H9 (cell line): ENCODE data around the gene TSHB. TPM values are rescaled to one million over a fixed set of nuclear protein-coding genes. Genes with fewer than 3 reads are reported as not detected.

Experiments
- DNase-seq: peaks from one replicate; pipeline ENCODE4 v3.0.0-alpha.2; 2017
- H2AFZ ChIP-seq: one replicate; pipeline ENCODE4 v1.6.1; 2013; ENCODE audit warnings: mild to moderate bottlenecking, low read length, control low read depth, moderate library complexity
- H2AK5ac ChIP-seq: 2 replicates; pipeline ENCODE4 v1.6.1; 2013; ENCODE audit warnings: low read length, control low read depth, mixed read lengths; ENCODE audit not compliant: insufficient read length
- H2BK120ac ChIP-seq: one replicate; pipeline ENCODE4 v1.6.1; 2013; ENCODE audit warnings: low read depth, mild to moderate bottlenecking, low read length, control low read depth, inconsistent platforms; ENCODE audit not compliant: poor library complexity, severe bottlenecking
- H2BK12ac ChIP-seq: 2 replicates; pipeline ENCODE4 v1.6.1; 2013; ENCODE audit warnings: low read length, control low read depth, mixed read lengths, low read depth; ENCODE audit not compliant: insufficient read length
- H2BK15ac ChIP-seq: 2 replicates; pipeline ENCODE4 v1.6.1; 2013; ENCODE audit warnings: low read depth, low read length, control low read depth
- H2BK20ac ChIP-seq: one replicate; pipeline ENCODE4 v1.6.1; 2013; ENCODE audit warnings: low read depth, mild to moderate bottlenecking, low read length, control low read depth, inconsistent platforms; ENCODE audit not compliant: poor library complexity, severe bottlenecking
- H2BK5ac ChIP-seq: 2 replicates; pipeline ENCODE4 v1.6.1; 2013; ENCODE audit warnings: low read length, control low read depth, mixed read lengths; ENCODE audit not compliant: insufficient read length
- H3K14ac ChIP-seq: 2 replicates; pipeline ENCODE4 v1.6.1; 2013; ENCODE audit warnings: low read length, control low read depth; ENCODE audit not compliant: insufficient read depth
- H3K18ac ChIP-seq: 2 replicates; pipeline ENCODE4 v1.6.1; 2013; ENCODE audit warnings: low read depth, mild to moderate bottlenecking, mixed read lengths, low read length, control low read depth; ENCODE audit not compliant: insufficient read length
- H3K23ac ChIP-seq: 2 replicates; pipeline ENCODE4 v1.6.1; 2013; ENCODE audit warnings: low read length, control low read depth, mixed read lengths, low read depth; ENCODE audit not compliant: insufficient read length
- H3K23me2 ChIP-seq: 2 replicates; pipeline ENCODE4 v1.6.1; 2013; ENCODE audit warnings: low read depth, mild to moderate bottlenecking, mixed read lengths, low read length, control low read depth; ENCODE audit not compliant: insufficient read length, poor library complexity, severe bottlenecking
- H3K27ac ChIP-seq: 2 replicates; pipeline ENCODE4 v1.5.1; 2013; ENCODE audit warnings: low read length, control low read depth, mixed read lengths, low read depth; ENCODE audit not compliant: insufficient read length
- H3K27me3 ChIP-seq: 2 replicates; pipeline ENCODE4 v1.6.1; 2013; ENCODE audit warnings: low read length, control low read depth, inconsistent platforms; ENCODE audit not compliant: insufficient read depth
- H3K4ac ChIP-seq: 2 replicates; pipeline ENCODE4 v1.6.1; 2013; ENCODE audit warnings: low read depth, mild to moderate bottlenecking, control low read depth, inconsistent platforms, low read length, moderate library complexity
- H3K4me1 ChIP-seq: 2 replicates; pipeline ENCODE4 v1.6.1; 2013; ENCODE audit warnings: low read length, control low read depth, inconsistent platforms; ENCODE audit not compliant: insufficient read depth
- H3K4me2 ChIP-seq: 2 replicates; pipeline ENCODE4 v1.6.1; 2013; ENCODE audit warnings: low read length, control low read depth, mixed read lengths; ENCODE audit not compliant: insufficient read length, insufficient read depth
- H3K56ac ChIP-seq: 2 replicates; pipeline ENCODE4 v1.6.1; 2013; ENCODE audit warnings: low read depth, mild to moderate bottlenecking, mixed read lengths, low read length, control low read depth; ENCODE audit not compliant: insufficient read length
- H3K79me1 ChIP-seq: 2 replicates; pipeline ENCODE4 v1.6.1; 2013; ENCODE audit warnings: low read depth, mild to moderate bottlenecking, moderate library complexity, low read length, control low read depth, inconsistent platforms; ENCODE audit not compliant: insufficient read depth, poor library complexity, severe bottlenecking
- H3K79me2 ChIP-seq: 2 replicates; pipeline ENCODE4 v1.6.1; 2013; ENCODE audit warnings: low read length, control low read depth, inconsistent platforms; ENCODE audit not compliant: insufficient read depth
- H3K9ac ChIP-seq: 2 replicates; pipeline ENCODE4 v1.6.1; 2013; ENCODE audit warnings: low read length, control low read depth, mixed read lengths; ENCODE audit not compliant: insufficient read length; ENCODE audit errors: extremely low read depth
- H3K9me3 ChIP-seq: one replicate; pipeline ENCODE4 v1.6.1; 2013; ENCODE audit warnings: low read depth, low read length, inconsistent platforms; ENCODE audit not compliant: control insufficient read depth
- H3T11ph ChIP-seq: one replicate; pipeline ENCODE4 v1.6.1; 2013; ENCODE audit warnings: mild to moderate bottlenecking, low read length, control low read depth, inconsistent platforms
- H4K20me1 ChIP-seq: one replicate; pipeline ENCODE4 v1.6.1; 2013; ENCODE audit not compliant: control insufficient read depth, insufficient read length, insufficient read depth
- H4K5ac ChIP-seq: 2 replicates; pipeline ENCODE4 v1.6.1; 2013; ENCODE audit warnings: low read depth, mild to moderate bottlenecking, mixed read lengths, low read length, control low read depth; ENCODE audit not compliant: insufficient read length
- H4K8ac ChIP-seq: replicated peaks from 2 replicates; pipeline ENCODE4 v1.6.1; 2013; ENCODE audit warnings: low read length, control low read depth, mixed read lengths, low read depth; ENCODE audit not compliant: insufficient read length
- H4K91ac ChIP-seq: 2 replicates; pipeline ENCODE4 v1.6.1; 2013; ENCODE audit warnings: low read depth, mild to moderate bottlenecking, moderate library complexity, mixed read lengths, low read length, control low read depth; ENCODE audit not compliant: insufficient read length
- H3K27ac Mint-ChIP-seq, 3 experiments: 2 replicates in 2 of 3; 3 replicates in 1 of 3; pipeline ENCODE4 v1.8.0; 2020 to 2021; ENCODE audit warnings: mixed read lengths in 3 of 3, mild to moderate bottlenecking in 1 of 3, moderate library complexity in 1 of 3
- H3K27me3 Mint-ChIP-seq: 2 replicates; pipeline ENCODE4 v1.8.0; 2021; ENCODE audit warnings: low read depth, mild to moderate bottlenecking, moderate library complexity, mixed read lengths
- H3K36me3 Mint-ChIP-seq, 3 experiments: 2 replicates in 2 of 3; 3 replicates in 1 of 3; pipeline ENCODE4 v1.8.0; 2020 to 2021; ENCODE audit warnings: low read depth in 3 of 3, mixed read lengths in 3 of 3; ENCODE audit not compliant: insufficient read depth in 1 of 3
- H3K4me1 Mint-ChIP-seq, 2 experiments: 2 replicates each; pipeline ENCODE4 v1.8.0; 2020; ENCODE audit warnings: mixed read lengths in 2 of 2
- H3K4me3 Mint-ChIP-seq, 2 experiments: 2 replicates in 1 of 2; 3 replicates in 1 of 2; pipeline ENCODE4 v1.8.0; 2020 to 2021; ENCODE audit warnings: mild to moderate bottlenecking in 2 of 2, mixed read lengths in 2 of 2, moderate library complexity in 1 of 2
- H3K9me3 Mint-ChIP-seq, 2 experiments: 2 replicates in 1 of 2; 3 replicates in 1 of 2; pipeline ENCODE4 v1.8.0; 2020; ENCODE audit warnings: mild to moderate bottlenecking in 2 of 2, mixed read lengths in 2 of 2, moderate library complexity in 1 of 2
- WGBS: extraction: QIAGEN DNeasy Blood & Tissue Kit; methylation state at CpG from one replicate; pipeline ENCODE4 v1.1.7; 2013; ENCODE audit warnings: missing lambda C conversion rate, low lambda C conversion rate, mixed read lengths; ENCODE audit not compliant: insufficient read length; ENCODE audit errors: extremely low coverage; 5-methylcytosine and 5-hydroxymethylcytosine counted together
- total RNA-seq: library from RNA; stranded (reverse); gene quantifications from 2 replicates; pipeline ENCODE4 v1.2.1, GENCODE V29; 2021
- TF ChIP-seq, protein P1 (sequence below): fragments of 200-600 bp; sonication (generic); conservative IDR thresholded peaks from 3 replicates; pipeline ENCODE4 v1.8.0; 2021; ENCODE audit warnings: antibody characterized with exemption, mild to moderate bottlenecking

Gene TSHB
- total RNA-seq, 1 experiment from 2014 or later = not detected

DNA sequence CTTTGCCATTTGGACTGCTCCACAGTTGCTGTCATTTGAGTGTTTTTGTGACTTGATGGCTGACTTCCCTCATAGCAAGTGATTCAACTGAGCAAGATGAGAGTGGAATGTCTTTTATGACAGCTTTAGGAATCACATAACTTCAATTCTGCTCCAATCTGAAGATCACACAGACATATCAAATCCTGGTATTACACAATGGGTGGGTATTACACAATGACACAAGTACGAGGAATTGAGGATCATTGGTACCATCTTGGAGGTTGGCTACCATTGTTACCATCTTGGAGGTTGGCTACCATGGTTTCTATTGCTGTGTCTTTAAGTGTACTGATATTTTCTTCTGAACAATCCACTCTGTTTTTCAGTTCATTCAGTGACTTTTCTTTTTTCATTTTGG, 8.5 kb upstream of the TSHB start:
- no peak overlapping the region for H4K5ac ChIP-seq
- H3K36me3 Mint-ChIP-seq = peaks cover 0 to 6% (median 1%) of the 10 kb centered on the region in 3 experiments; a peak in 2 of 7 replicates
- H3K27me3 ChIP-seq = no peaks in the 10 kb centered on the region
- no peaks in the 10 kb centered on the region for H3K79me1 ChIP-seq
- no peaks in the 10 kb centered on the region for H3K4me1 Mint-ChIP-seq
- no peaks in the 10 kb centered on the region for H3K4me1 ChIP-seq
- no peaks in the 10 kb centered on the region for H3K23me2 ChIP-seq
- H3K27ac ChIP-seq = no peak overlapping the region
- no CpG with 5 or more reads among the region's 1 CpG for WGBS
- no peak overlapping the region for H3K56ac ChIP-seq
- no peak overlapping the region for H3K4me3 Mint-ChIP-seq
- H4K20me1 ChIP-seq = no peaks in the 10 kb centered on the region
- H3K9ac ChIP-seq = no peak overlapping the region
- H3K27me3 Mint-ChIP-seq = peaks cover 2% of the 10 kb centered on the region; the same call in 1 of the 2 replicates
- no peak overlapping the region for H2BK12ac ChIP-seq
- DNase-seq = no peak
- H2BK15ac ChIP-seq = no peak overlapping the region
- H3K4me2 ChIP-seq = no peak overlapping the region
- no peak overlapping the region for H3K14ac ChIP-seq
- no peak overlapping the region for H2AFZ ChIP-seq
- no peak overlapping the region for H3K18ac ChIP-seq
- no peak overlapping the region for H3K4ac ChIP-seq
- no peak overlapping the region for H2BK120ac ChIP-seq
- no peak overlapping the region for H2AK5ac ChIP-seq
- H2BK20ac ChIP-seq = no peak overlapping the region
- TF ChIP-seq, protein P1, sequence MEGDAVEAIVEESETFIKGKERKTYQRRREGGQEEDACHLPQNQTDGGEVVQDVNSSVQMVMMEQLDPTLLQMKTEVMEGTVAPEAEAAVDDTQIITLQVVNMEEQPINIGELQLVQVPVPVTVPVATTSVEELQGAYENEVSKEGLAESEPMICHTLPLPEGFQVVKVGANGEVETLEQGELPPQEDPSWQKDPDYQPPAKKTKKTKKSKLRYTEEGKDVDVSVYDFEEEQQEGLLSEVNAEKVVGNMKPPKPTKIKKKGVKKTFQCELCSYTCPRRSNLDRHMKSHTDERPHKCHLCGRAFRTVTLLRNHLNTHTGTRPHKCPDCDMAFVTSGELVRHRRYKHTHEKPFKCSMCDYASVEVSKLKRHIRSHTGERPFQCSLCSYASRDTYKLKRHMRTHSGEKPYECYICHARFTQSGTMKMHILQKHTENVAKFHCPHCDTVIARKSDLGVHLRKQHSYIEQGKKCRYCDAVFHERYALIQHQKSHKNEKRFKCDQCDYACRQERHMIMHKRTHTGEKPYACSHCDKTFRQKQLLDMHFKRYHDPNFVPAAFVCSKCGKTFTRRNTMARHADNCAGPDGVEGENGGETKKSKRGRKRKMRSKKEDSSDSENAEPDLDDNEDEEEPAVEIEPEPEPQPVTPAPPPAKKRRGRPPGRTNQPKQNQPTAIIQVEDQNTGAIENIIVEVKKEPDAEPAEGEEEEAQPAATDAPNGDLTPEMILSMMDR = no peak
- no peak overlapping the region for H3K27ac Mint-ChIP-seq
- no peaks in the 10 kb centered on the region for H3K79me2 ChIP-seq
- peaks cover 14 to 19% of the 10 kb centered on the region in 2 experiments for H3K9me3 Mint-ChIP-seq
- no peak overlapping the region for H4K8ac ChIP-seq
- no peak overlapping the region for H2BK5ac ChIP-seq
- no peak overlapping the region for H4K91ac ChIP-seq
- no peak overlapping the region for H3K23ac ChIP-seq
- H3K9me3 ChIP-seq = no peaks in the 10 kb centered on the region
- no peak overlapping the region for H3T11ph ChIP-seq
